ENCODE data around the gene GPR153.

GRCh38 chr1:6263716-6264115, 2.8 kb upstream of the GPR153 start:
- TF ChIP-seq, protein P1, sequence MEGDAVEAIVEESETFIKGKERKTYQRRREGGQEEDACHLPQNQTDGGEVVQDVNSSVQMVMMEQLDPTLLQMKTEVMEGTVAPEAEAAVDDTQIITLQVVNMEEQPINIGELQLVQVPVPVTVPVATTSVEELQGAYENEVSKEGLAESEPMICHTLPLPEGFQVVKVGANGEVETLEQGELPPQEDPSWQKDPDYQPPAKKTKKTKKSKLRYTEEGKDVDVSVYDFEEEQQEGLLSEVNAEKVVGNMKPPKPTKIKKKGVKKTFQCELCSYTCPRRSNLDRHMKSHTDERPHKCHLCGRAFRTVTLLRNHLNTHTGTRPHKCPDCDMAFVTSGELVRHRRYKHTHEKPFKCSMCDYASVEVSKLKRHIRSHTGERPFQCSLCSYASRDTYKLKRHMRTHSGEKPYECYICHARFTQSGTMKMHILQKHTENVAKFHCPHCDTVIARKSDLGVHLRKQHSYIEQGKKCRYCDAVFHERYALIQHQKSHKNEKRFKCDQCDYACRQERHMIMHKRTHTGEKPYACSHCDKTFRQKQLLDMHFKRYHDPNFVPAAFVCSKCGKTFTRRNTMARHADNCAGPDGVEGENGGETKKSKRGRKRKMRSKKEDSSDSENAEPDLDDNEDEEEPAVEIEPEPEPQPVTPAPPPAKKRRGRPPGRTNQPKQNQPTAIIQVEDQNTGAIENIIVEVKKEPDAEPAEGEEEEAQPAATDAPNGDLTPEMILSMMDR (IDR thresholded peaks at IDR 0.05): no peak
- no peak for TF ChIP-seq POLR2A (IDR thresholded peaks at IDR 0.05)
- no peak for TF ChIP-seq POLR2AphosphoS5 (IDR thresholded peaks at IDR 0.05)
